PFSK-1 (cell line): ENCODE measurements around the gene DAG1.

Source experiments
- POLR2AphosphoS5 ChIP-seq: IDR thresholded peaks from 2 replicates; pipeline ENCODE4 v1.6.1; 2012; ENCODE audit warnings: low read depth, mild to moderate bottlenecking, control low read depth, low read length, moderate library complexity
- TAF1 ChIP-seq: IDR thresholded peaks from 2 replicates; pipeline ENCODE4 v1.6.1; 2012; ENCODE audit warnings: low read length, control low read depth, borderline replicate concordance; ENCODE audit not compliant: insufficient read depth
- TF ChIP-seq, protein P1 (sequence below), 2 experiments: IDR thresholded peaks; 2 replicates each; pipeline versions ENCODE4 v1.6.1 to v1.8.0; 2011 to 2012; ENCODE audit warnings: low read depth in 2 of 2, low read length in 2 of 2, control low read depth in 1 of 2, inconsistent platforms in 1 of 2, mild to moderate bottlenecking in 1 of 2, moderate library complexity in 1 of 2; ENCODE audit not compliant: insufficient read depth in 1 of 2

GRCh38 chr3:49509028-49509561, 39.0 kb downstream of the DAG1 start:
- no peak for TF ChIP-seq TAF1
- no peak for TF ChIP-seq POLR2AphosphoS5
- TF ChIP-seq, protein P1, sequence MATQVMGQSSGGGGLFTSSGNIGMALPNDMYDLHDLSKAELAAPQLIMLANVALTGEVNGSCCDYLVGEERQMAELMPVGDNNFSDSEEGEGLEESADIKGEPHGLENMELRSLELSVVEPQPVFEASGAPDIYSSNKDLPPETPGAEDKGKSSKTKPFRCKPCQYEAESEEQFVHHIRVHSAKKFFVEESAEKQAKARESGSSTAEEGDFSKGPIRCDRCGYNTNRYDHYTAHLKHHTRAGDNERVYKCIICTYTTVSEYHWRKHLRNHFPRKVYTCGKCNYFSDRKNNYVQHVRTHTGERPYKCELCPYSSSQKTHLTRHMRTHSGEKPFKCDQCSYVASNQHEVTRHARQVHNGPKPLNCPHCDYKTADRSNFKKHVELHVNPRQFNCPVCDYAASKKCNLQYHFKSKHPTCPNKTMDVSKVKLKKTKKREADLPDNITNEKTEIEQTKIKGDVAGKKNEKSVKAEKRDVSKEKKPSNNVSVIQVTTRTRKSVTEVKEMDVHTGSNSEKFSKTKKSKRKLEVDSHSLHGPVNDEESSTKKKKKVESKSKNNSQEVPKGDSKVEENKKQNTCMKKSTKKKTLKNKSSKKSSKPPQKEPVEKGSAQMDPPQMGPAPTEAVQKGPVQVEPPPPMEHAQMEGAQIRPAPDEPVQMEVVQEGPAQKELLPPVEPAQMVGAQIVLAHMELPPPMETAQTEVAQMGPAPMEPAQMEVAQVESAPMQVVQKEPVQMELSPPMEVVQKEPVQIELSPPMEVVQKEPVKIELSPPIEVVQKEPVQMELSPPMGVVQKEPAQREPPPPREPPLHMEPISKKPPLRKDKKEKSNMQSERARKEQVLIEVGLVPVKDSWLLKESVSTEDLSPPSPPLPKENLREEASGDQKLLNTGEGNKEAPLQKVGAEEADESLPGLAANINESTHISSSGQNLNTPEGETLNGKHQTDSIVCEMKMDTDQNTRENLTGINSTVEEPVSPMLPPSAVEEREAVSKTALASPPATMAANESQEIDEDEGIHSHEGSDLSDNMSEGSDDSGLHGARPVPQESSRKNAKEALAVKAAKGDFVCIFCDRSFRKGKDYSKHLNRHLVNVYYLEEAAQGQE (IDR thresholded peaks at IDR 0.05; ENCODE audit: insufficient read depth in 1 of 2, low read depth in 2 of 2, low read length in 2 of 2) = no peak
